Ishikawa (cell line): ENCODE measurements around the gene VPS11.
A peak's percentile ranks its signal among the peaks of the same experiment; 100 is the strongest.

Experiments used
- CEBPB ChIP-seq: IDR thresholded peaks from 2 replicates; pipeline ENCODE4 v1.6.1; 2012
- CREB1 ChIP-seq: IDR thresholded peaks from 2 replicates; pipeline ENCODE4 v1.6.1; 2012; ENCODE audit warnings: low read depth
- EGR1 ChIP-seq: IDR thresholded peaks from 2 replicates; pipeline ENCODE4 v1.6.1; 2012
- EP300 ChIP-seq: IDR thresholded peaks from 2 replicates; pipeline ENCODE4 v1.6.1; 2012; ENCODE audit warnings: borderline replicate concordance
- FOXM1 ChIP-seq: IDR thresholded peaks from 2 replicates; pipeline ENCODE4 v1.6.1; 2012; ENCODE audit warnings: low read depth, borderline replicate concordance
- NFIC ChIP-seq: IDR thresholded peaks from 2 replicates; pipeline ENCODE4 v1.6.1; 2012
- RAD21 ChIP-seq: IDR thresholded peaks from 2 replicates; pipeline ENCODE4 v1.6.1; 2012; ENCODE audit warnings: low read depth
- TAF1 ChIP-seq: IDR thresholded peaks from 2 replicates; pipeline ENCODE4 v1.6.1; 2012; ENCODE audit warnings: low read depth, mild to moderate bottlenecking
- TCF12 ChIP-seq: IDR thresholded peaks from 2 replicates; pipeline ENCODE4 v1.6.1; 2012; ENCODE audit warnings: low read depth
- TEAD4 ChIP-seq: IDR thresholded peaks from 2 replicates; pipeline ENCODE4 v1.6.1; 2012
- YY1 ChIP-seq: IDR thresholded peaks from 2 replicates; pipeline ENCODE4 v1.6.1; 2012; ENCODE audit warnings: low read depth
- ZBTB7A ChIP-seq: IDR thresholded peaks from 2 replicates; pipeline ENCODE4 v1.6.1; 2012; ENCODE audit warnings: low read depth
- TF ChIP-seq, protein P1 (sequence below): IDR thresholded peaks from 2 replicates; pipeline ENCODE4 v1.6.1; 2012; ENCODE audit warnings: low read depth, mild to moderate bottlenecking
- TF ChIP-seq, protein P2 (sequence below): IDR thresholded peaks from 2 replicates; pipeline ENCODE4 v1.6.1; 2012
- TF ChIP-seq, protein P3 (sequence below): IDR thresholded peaks from 2 replicates; pipeline ENCODE4 v1.6.1; 2012

VPS11 gene

DNA sequence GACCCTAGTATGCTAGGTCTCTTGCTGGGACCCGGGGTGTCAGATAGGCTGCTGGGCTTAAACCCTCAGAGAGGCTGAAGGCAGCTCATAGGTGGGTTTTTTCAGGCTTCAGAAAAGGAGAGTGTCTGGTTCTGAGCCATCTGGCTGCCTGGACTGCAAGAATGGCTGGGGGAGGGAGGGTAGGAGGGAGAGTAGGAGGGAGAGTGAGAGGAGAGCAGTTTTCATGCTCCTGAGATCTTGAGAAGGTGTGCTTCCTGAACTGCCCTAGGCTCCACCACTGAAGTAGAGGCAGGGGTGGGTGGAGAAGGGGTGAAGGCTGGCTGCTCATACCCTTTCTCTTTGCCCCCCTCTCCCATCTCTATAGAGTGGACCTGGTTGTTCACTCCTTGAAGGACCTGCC lies 21.7 kb downstream of the VPS11 start:
- TF ChIP-seq EP300 (no peak), TAF1 (no peak), TCF12 (no peak), CREB1 (no peak), NFIC (no peak), TEAD4 (no peak), RAD21 (no peak), EGR1 (no peak), YY1 (no peak), CEBPB (no peak), ZBTB7A (no peak), FOXM1 (no peak)
- TF ChIP-seq, protein P1, sequence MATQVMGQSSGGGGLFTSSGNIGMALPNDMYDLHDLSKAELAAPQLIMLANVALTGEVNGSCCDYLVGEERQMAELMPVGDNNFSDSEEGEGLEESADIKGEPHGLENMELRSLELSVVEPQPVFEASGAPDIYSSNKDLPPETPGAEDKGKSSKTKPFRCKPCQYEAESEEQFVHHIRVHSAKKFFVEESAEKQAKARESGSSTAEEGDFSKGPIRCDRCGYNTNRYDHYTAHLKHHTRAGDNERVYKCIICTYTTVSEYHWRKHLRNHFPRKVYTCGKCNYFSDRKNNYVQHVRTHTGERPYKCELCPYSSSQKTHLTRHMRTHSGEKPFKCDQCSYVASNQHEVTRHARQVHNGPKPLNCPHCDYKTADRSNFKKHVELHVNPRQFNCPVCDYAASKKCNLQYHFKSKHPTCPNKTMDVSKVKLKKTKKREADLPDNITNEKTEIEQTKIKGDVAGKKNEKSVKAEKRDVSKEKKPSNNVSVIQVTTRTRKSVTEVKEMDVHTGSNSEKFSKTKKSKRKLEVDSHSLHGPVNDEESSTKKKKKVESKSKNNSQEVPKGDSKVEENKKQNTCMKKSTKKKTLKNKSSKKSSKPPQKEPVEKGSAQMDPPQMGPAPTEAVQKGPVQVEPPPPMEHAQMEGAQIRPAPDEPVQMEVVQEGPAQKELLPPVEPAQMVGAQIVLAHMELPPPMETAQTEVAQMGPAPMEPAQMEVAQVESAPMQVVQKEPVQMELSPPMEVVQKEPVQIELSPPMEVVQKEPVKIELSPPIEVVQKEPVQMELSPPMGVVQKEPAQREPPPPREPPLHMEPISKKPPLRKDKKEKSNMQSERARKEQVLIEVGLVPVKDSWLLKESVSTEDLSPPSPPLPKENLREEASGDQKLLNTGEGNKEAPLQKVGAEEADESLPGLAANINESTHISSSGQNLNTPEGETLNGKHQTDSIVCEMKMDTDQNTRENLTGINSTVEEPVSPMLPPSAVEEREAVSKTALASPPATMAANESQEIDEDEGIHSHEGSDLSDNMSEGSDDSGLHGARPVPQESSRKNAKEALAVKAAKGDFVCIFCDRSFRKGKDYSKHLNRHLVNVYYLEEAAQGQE = no peak
- TF ChIP-seq, protein P2, sequence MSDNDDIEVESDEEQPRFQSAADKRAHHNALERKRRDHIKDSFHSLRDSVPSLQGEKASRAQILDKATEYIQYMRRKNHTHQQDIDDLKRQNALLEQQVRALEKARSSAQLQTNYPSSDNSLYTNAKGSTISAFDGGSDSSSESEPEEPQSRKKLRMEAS = no peak
- TF ChIP-seq, protein P3, sequence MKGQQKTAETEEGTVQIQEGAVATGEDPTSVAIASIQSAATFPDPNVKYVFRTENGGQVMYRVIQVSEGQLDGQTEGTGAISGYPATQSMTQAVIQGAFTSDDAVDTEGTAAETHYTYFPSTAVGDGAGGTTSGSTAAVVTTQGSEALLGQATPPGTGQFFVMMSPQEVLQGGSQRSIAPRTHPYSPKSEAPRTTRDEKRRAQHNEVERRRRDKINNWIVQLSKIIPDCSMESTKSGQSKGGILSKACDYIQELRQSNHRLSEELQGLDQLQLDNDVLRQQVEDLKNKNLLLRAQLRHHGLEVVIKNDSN = no peak

DNA sequence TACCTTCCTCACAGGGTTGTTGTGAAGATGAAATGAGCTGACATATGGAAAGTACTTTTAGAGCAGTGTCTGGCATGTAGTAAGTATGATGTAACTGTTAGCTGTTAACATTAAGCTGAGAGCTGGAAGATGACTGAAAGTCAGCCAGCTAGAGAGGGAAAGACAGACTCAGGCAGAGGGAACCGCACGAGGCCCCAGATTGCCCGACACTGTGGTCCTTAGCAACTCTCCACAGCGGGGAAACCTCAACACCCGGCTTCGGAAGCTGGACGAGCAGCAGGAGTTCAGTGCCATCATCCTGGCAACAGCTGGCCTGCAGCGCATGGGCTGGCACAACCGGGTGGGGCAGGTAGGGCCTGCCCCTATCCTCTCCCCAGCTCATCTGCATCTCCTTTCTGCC lies 23.6 kb downstream of the VPS11 start:
- TF ChIP-seq NFIC = no peak
- TF ChIP-seq EGR1 = no peak
- no peak for TF ChIP-seq YY1
- TF ChIP-seq FOXM1 = no peak

DNA sequence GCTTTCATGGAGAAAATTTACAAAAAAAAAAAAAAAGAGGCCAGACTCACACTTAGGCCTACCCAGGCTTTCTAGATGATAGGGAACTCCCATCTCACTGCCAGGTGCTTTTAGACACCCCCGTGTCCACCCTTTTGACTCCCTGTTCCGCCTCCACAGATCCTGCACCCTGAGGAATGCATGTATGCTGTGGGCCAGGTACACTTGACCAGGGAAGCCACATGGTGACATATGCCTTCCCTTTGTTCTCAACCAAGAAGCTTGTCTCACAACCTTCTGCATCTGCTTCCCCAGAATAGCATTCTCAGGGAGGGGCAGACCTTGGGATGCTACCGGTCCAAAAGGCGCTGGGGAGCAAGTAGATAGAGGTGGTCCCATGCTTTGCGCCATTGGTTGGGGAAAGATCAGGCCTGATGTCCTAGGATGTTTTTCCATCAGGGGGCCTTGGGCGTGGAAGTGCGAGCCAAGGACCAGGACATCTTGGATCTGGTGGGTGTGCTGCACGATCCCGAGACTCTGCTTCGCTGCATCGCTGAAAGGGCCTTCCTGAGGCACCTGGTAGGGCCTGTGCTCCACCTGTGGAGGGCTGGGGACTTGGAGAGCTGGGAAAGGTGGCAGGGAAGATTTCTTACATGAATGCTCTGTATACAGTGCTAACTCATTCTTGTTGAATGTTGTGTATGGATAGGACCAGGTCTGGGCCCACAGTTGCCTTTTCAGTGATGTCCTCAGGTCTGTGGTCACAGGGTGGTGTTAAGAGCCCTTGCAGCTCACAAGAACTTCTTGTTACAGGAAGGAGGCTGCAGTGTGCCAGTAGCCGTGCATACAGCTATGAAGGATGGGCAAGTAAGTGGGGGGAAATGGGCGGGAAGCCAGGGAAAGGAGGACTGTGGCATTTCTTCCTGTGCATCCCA lies 24.6 kb downstream of the VPS11 start:
- no peak for TF ChIP-seq YY1
- 0 out of 2 replicates have a peak, but pooled peaks have one; percentile 12 for TF ChIP-seq TCF12

DNA sequence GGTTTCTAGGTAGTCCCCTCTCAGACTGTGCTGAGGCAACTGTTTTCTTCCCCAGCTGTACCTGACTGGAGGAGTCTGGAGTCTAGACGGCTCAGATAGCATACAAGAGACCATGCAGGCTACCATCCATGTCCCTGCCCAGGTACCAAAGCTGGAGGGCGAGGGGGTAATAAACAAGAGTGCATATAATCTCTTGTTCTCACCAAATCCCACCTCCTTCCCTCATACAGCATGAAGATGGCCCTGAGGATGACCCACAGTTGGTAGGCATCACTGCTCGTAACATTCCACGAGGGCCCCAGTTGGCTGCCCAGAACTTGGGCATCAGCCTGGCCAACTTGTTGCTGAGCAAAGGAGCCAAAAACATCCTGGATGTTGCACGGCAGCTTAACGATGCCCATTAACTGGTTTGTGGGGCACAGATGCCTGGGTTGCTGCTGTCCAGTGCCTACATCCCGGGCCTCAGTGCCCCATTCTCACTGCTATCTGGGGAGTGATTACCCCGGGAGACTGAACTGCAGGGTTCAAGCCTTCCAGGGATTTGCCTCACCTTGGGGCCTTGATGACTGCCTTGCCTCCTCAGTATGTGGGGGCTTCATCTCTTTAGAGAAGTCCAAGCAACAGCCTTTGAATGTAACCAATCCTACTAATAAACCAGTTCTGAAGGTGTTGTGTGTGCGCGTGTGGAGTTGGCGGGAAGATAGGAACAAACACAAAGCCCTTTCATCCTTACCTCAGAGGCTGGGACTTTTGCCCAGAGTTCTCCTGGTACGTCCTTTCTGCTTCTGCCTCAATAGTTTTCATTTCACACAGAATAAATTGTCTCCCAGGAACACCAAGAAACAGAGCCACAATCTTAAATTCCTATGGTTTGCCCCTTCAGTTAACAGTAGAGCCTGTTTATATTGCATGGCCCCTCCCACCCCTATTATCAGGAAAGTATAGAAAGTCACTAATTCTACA lies 25.5 kb downstream of the VPS11 start:
- no peak for TF ChIP-seq NFIC
- TF ChIP-seq EP300 = no peak

DNA sequence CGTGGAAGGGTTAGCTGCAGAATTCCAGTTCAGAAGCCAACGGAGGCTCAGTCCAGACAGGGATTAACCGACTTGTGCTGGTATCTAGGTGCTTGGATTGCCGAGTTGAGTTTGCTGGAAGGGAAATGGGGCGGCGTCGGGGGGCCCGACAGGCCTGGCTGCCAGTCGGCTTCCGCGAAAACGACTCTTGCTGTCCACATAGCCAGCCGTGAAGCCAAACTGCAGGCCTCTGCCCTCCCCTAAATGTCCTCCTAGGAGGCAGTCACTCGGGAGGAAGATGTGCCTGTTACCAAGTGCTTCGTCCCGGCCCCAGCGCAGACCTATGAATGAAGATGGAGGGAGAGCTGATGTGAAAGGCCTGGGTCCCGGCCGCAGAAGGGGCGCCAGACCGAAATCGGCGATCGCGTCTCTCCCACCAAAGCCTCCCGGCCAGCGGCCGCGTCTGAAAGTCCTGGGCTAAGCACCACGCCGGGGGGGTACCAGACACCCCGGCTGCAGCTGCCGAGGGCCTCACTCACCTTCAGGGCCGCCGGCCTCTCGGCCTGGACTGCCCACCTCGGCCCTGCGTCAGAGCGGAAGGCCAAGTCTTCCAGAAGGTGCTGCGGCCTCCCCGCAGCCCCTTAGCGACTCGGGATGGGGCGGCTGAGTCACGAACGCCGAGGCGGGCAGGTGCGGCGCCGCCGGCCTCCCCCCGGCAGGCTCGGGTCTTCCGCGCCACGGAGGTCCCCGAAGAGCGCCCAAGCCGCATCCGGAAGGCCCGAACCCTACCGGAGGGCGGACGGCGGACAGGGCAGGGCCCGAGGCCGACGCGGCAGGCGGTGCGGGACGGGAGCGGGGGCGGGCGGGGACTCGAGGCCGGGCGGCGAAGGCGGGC lies 26.6 kb downstream of the VPS11 start:
- TF ChIP-seq EGR1 (no peak), TAF1 (peak; percentile 36; the same call in 1 of the 2 replicates)

DNA sequence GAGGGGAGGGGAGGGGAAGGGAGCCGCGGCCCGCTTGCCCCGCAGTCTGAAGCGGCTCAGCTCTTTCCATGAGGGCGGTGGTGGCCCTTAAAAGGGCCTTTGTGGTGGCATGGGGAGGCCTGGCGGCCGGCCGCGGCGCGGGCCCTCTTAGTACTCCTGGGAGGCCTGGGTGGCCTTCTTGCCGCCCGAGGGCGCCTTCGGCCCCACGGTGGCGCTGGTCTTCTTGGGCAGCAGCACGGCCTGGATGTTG lies 27.1 kb downstream of the VPS11 start:
- no peak for TF ChIP-seq EGR1
- peak; percentile 34; the same call in 1 of the 2 replicates for TF ChIP-seq RAD21

DNA sequence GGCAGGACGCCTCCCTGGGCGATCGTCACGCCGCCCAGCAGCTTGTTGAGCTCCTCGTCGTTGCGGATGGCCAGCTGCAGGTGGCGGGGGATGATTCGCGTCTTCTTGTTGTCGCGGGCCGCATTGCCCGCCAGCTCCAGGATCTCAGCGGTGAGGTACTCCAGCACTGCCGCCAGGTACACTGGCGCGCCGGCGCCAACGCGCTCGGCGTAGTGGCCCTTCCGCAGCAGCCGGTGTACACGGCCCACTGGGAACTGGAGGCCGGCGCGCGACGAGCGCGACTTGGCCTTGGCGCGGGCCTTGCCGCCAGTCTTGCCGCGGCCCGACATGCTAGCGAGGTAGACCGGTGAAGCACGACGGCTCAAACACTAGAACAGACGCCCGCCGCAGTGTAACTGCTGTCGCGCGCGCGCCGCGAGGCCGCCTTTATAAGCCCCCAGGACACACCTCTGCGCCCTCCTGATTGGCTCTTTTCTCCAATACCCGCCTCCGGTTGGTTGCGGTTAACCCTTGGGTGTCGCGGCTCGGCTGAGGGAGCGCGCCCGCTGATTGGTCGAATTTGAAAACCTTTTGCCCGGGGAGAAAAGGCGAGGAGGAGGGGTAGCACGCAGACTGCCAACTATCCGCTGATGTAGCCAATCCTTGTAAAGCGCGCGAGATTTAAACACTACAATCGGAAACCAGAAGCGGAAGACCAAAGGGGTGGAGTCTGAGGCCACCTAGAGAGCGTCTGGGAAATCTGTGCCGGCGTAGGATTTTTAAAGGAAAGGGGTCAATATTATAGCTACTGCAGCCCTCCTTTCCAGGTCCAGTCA lies 27.7 kb downstream of the VPS11 start:
- TF ChIP-seq TEAD4 (peak; percentile 33; the same call in 1 of the 2 replicates), EGR1 (0 out of 2 replicates have a peak, but pooled peaks have one; percentile 22), CEBPB (no peak), YY1 (peak; percentile 84), FOXM1 (peak; percentile 97), TAF1 (peak; percentile 99), ZBTB7A (no peak), CREB1 (peak; percentile 39; the same call in 1 of the 2 replicates), NFIC (no peak), RAD21 (no peak), EP300 (peak; percentile 54; the same call in 1 of the 2 replicates), TCF12 (peak; percentile 85)
- TF ChIP-seq, protein P3 = peak; percentile 30; the same call in 1 of the 2 replicates
- TF ChIP-seq, protein P1 = no peak
- TF ChIP-seq, protein P2 = peak; percentile 93
